GM20000 (cell line): ENCODE results near the gene CEP95.

Source experiments
- DNase-seq: peaks from one replicate; pipeline ENCODE4 v3.0.0; 2012; ENCODE audit warnings: low spot score
- TF ChIP-seq, protein P1 (sequence below): IDR thresholded peaks from 2 replicates; pipeline ENCODE4 v1.5.1; 2012; ENCODE audit warnings: mild to moderate bottlenecking, control low read depth; ENCODE audit errors: extremely low read depth, missing control alignments

CEP95 gene

DNA sequence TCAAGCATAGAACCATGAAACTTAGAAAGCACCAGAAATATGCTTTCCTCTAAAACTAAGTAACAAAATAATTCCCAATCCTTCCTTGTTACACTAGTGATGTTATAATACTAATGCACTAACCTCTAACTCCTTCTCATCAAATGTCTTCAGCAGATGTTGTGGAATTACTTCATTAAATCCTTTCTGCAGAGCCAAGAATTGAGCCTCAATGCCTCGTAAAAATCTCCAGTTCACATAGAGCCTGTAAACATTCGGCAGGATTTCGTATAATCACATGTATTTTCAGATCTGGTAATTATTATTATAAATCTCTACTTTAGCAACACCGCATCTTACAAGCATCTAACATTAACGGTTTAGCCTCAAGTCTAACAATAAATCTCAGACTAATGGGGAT, 44.7 kb downstream of the CEP95 start:
- DNase-seq: no peak
- TF ChIP-seq, protein P1, sequence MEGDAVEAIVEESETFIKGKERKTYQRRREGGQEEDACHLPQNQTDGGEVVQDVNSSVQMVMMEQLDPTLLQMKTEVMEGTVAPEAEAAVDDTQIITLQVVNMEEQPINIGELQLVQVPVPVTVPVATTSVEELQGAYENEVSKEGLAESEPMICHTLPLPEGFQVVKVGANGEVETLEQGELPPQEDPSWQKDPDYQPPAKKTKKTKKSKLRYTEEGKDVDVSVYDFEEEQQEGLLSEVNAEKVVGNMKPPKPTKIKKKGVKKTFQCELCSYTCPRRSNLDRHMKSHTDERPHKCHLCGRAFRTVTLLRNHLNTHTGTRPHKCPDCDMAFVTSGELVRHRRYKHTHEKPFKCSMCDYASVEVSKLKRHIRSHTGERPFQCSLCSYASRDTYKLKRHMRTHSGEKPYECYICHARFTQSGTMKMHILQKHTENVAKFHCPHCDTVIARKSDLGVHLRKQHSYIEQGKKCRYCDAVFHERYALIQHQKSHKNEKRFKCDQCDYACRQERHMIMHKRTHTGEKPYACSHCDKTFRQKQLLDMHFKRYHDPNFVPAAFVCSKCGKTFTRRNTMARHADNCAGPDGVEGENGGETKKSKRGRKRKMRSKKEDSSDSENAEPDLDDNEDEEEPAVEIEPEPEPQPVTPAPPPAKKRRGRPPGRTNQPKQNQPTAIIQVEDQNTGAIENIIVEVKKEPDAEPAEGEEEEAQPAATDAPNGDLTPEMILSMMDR: no peak

DNA sequence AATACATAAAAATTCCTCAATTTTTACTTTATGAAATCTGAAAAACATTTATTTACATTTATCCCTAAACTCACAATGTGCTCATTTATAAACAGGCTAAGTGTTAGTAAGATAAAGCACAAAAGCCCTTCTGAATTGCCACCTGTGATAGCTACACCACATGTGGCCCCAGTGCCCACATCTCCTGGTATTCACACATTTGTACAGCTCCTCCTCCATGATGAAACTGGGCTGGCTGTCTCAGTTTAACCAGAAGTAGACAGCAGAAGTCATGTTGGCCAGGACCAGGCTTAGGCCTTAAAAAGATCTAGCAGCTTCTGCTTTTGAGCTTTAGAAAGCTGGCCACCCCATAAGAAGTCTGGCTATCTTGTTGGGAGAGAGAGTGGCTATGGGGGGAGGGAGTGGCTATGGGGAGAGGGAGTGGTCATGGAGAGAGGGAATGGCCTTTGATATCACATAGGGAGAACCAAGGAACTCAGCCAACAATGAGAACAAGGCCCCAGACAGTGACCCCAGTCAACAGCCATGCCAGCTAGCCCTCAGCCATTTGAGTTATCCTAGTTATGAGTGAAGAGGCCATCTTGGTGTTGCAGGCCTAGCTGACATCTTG, 47.4 kb downstream of the CEP95 start:
- DNase-seq: no peak
- TF ChIP-seq, protein P1: no peak

DNA sequence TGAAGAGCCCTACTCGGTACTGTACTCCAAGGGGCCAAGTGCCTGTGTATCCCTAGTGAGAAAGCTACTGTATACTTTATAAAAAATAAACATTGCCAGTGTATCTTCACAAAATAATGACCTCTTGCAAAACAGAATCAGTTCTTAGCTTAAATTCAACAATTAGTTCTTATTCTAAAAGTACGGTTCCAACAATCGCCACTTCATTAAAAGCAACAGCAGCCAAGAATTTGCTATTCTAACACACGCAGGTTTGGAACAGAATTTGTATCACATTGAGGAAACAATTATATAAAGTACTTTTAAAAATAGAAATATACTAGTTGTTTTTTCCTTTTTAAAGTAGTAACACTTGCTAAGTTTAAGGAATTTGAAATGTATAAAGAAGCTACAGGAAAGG, 48.5 kb downstream of the CEP95 start:
- no peak for DNase-seq
- TF ChIP-seq, protein P1: no peak

DNA sequence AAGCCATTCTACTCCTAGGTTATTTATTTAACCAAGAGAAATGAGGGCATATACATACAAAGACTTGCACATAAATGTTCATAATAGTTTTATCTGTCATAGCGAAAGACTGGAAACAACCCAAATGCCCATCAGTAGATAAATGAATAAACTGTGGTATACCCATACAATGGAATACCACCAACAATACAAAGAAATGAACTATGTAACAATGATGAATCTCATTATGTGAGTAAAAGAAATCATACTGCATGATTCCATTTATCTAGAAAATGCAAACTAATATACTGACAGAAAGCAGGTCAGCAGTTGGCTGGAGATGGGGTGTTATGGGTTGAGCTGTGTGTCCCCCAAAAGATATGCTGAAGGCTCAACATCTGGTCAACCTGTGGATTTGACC, 57.3 kb downstream of the CEP95 start:
- no peak for DNase-seq
- TF ChIP-seq, protein P1: no peak

DNA sequence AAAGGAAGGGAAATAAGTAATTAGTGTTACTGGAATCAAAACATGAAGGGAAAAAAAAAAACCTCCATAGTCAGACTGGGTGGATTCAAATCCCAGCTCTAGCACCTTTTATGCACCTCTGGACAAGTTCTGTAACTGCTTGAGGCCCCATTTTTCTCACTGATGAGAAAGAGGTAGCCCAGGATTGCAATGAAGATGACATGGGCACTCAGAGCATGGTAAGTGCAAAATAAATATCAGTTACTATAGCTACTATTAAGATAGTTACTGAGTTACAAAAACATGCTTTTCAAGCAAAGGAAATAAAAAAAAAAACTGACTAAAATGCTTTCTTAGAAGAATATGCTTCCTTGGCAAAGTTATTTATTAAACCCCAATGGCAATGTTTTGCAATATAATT, 58.8 kb downstream of the CEP95 start:
- TF ChIP-seq, protein P1: no peak
- DNase-seq: no peak

DNA sequence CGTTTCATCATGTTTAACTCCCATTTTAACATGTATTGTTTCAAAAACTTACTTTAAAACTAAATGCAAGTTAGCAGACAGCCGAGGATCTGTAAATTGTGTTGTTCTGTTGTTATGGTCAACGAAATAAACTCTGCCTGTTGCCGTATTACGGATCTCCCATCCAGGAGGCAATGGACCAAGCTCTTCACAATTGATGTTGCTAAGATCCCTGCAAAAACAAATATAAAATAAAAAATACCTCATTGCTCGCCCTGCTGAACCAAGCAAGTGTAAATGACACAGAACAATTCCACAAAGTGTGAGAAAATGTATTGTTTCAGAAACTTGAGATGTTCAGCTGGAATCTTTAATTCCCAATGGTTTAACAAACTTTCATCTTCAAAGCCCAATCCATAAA, 65.0 kb downstream of the CEP95 start:
- DNase-seq: no peak
- TF ChIP-seq, protein P1: no peak

DNA sequence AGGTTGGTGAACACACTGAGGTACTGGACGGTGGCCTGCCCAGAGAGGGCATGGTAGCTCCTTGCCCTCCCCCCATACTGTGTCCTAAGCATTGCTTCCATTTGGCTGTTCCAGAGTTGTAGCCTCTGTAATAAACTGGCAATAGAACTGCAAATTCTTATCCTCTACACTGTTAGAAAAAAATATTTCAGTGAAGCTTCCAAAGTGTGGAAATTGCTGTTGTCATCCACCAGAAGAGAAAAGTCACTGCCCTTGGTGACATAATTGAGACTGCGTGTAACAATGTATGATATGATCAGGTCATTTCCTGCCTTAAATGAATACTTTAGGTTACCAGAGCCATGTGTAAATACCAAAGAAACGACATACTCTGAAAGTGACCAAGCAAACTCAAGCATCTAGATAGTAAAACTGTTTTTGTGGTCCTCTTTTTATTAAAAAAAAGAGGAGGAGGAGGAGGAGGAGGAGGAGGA, 65.9 kb downstream of the CEP95 start:
- TF ChIP-seq, protein P1: no peak
- peak; percentile 33 for DNase-seq
